Activated T-helper 2 cell treated with anti-CD3 and anti-CD28 coated beads, Interferon-gamma antibody, Interleukin-2, Interleukin-4, amounts not matched to agents 10 μg/mL and 5 μg/mL and 100 μg/mL, durations not matched to agents 14 hours and 24 hours and 36 hours (primary cell): ENCODE results near the gene BSCL2. TPM values are rescaled to one million over a fixed set of nuclear protein-coding genes. Genes with fewer than 3 reads are reported as not detected.
A peak's percentile ranks its signal among the peaks of the same experiment; 100 is the strongest.

Experiments used
- DNase-seq: peaks from one replicate; pipeline ENCODE4 v3.0.0; 2021; ENCODE audit warnings: low spot score
- H3K27ac Mint-ChIP-seq: one replicate; pipeline ENCODE4 v1.8.0; 2021; ENCODE audit warnings: mixed read lengths
- H3K27me3 Mint-ChIP-seq: one replicate; pipeline ENCODE4 v1.8.0; 2021; ENCODE audit warnings: low read depth, mixed read lengths
- H3K36me3 Mint-ChIP-seq: one replicate; pipeline ENCODE4 v1.8.0; 2021; ENCODE audit warnings: low read depth, mixed read lengths
- H3K4me1 Mint-ChIP-seq: one replicate; pipeline ENCODE4 v1.8.0; 2021; ENCODE audit warnings: low read depth, mixed read lengths
- H3K4me3 Mint-ChIP-seq: one replicate; pipeline ENCODE4 v1.8.0; 2021; ENCODE audit warnings: low read depth, mild to moderate bottlenecking, moderate library complexity, mixed read lengths
- H3K9me3 Mint-ChIP-seq: one replicate; pipeline ENCODE4 v1.8.0; 2021; ENCODE audit warnings: mixed read lengths
- intact Hi-C: fragments of 100-400 bp; cut with micrococcal nuclease; formaldehyde crosslinking; loops from one replicate; pipeline ENCODE4 v1.15.1; 2023
- total RNA-seq: library from RNA; stranded (reverse); gene quantifications from 2 replicates; pipeline ENCODE4 v1.2.3, GENCODE V29; 2022

BSCL2 gene
- total RNA-seq, 1 donor from 2014 or later, result 32.8 TPM

DNA sequence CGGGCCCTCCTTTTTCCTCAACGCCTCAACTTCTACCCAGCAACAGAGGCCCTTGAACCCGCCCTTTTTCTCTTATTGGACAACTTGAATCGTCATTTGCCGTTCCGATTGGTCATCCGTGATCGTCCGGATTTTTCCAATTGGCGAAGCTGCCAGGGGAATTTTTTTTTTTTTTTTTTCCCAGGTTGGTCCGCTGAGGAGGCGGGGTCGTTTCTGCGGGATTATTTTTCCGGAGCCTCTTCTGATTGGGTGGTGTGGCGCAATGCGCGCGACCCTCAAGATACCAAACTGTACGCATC lies 20.6 kb upstream of the BSCL2 start:
- H3K4me3 Mint-ChIP-seq, result peak overlapping the region; percentile 99
- H3K27me3 Mint-ChIP-seq, result no peaks in the 10 kb centered on the region

DNA sequence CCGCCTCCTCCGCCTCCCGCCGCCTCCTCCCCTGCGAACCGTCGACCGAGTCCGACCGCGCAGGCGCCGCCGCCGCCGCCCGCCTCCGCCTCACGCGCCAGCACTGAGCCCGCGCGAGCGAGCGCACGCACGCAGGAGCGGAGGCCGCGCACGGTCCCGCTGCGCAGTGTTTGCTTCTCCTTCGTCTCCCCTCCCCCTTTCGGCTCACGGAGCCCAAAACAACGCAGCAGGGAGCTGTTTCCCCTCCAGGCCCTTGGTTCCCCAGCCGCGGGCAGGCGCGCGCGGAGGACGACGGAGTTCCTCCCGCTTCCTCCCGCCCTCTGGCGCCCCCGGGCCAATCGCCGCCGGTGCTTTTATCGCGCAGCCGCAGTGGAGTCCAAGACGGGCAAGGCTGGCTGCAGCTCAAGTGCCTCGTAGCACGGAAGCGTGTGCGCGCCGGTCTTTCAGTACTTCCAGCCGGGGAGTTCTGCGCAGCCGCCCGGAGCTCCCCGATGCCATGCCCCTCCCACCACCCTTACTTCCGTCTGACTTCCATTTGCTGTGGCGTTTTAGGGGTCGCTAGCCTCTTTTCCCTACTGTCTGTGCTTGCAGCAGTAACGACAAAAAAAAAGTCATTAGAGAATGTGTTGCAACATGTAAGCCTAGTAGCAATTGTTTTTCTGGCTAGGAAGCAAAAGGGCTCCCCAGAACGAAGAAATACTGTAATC lies 20.1 kb upstream of the BSCL2 start, which contains the start of gene HNRNPUL2:
TSS of gene HNRNPUL2 (minus strand) at position 293 of the 707 bp plus-strand sequence. CDS start 301 bp downstream, outside the sequence.
- no peaks in the 10 kb centered on the region for H3K27me3 Mint-ChIP-seq
- peak within 1 kb of the TSS; percentile 99 for H3K4me3 Mint-ChIP-seq
- H3K4me1 Mint-ChIP-seq, result peaks cover 30% of the 10 kb centered on the region
- H3K9me3 Mint-ChIP-seq, result no peaks in the 10 kb centered on the region
- peak; percentile 100 for DNase-seq
- intact Hi-C loops, result loop anchor here (1.0 to 5.0 kb wide), 9 partner anchors 18 to 153 kb away; partner anchors contain the start of genes INTS5, LBHD1, MTA2 and SLC3A2
- H3K27ac Mint-ChIP-seq, result peak within 1 kb of the TSS; percentile 96
- H3K36me3 Mint-ChIP-seq, result peaks cover 65% of the 10 kb centered on the region

More for the DNA sequence above, 20.6 kb upstream of the BSCL2 start:
- peak overlapping the region; percentile 96 for H3K27ac Mint-ChIP-seq
- H3K9me3 Mint-ChIP-seq, result no peaks in the 10 kb centered on the region
- H3K4me1 Mint-ChIP-seq, result peaks cover 26% of the 10 kb centered on the region
- peaks cover 61% of the 10 kb centered on the region for H3K36me3 Mint-ChIP-seq
- peak; percentile 85 for DNase-seq
- intact Hi-C loops, result loop anchor here (1.0 to 5.0 kb wide), 10 partner anchors 19 to 153 kb away; partner anchors contain the start of genes INTS5, LBHD1, MTA2 and SLC3A2

DNA sequence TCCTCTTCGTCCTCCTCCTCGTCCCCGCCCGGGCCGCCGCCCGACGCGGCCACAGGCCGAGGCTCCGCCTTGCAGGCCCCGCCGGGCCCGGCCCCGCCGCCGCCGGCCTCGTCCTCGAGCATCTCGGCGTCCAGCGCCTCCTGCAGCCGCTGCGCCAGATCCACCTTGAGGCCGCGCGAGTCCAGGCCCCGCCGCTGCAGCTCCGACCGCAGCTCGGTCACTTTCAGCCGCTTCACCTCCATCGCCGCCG lies 19.6 kb upstream of the BSCL2 start:
- no peaks in the 10 kb centered on the region for H3K27me3 Mint-ChIP-seq
- peaks cover 70% of the 10 kb centered on the region for H3K36me3 Mint-ChIP-seq
- no peak for DNase-seq
- peak overlapping the region; percentile 96 for H3K27ac Mint-ChIP-seq
- H3K9me3 Mint-ChIP-seq, result no peaks in the 10 kb centered on the region
- peak overlapping the region; percentile 99 for H3K4me3 Mint-ChIP-seq
- intact Hi-C loops, result loop anchor here (1.0 to 5.0 kb wide), 9 partner anchors 18 to 154 kb away; partner anchors contain the start of genes INTS5, LBHD1, MTA2 and SLC3A2
- H3K4me1 Mint-ChIP-seq, result peaks cover 34% of the 10 kb centered on the region

GRCh38 chr11:62726156-62726914 lies 19.1 kb upstream of the BSCL2 start:
- Mint-ChIP-seq H3K4me3 (peak overlapping the region; percentile 99), H3K27me3 (no peaks in the 10 kb centered on the region), H3K4me1 (peaks cover 37% of the 10 kb centered on the region), H3K36me3 (peaks cover 72% of the 10 kb centered on the region), H3K9me3 (no peaks in the 10 kb centered on the region), H3K27ac (peak overlapping the region; percentile 65)
- intact Hi-C loops, result loop anchor here (2.0 to 5.0 kb wide), 4 partner anchors 54 to 154 kb away; partner anchors contain the start of genes INTS5, LBHD1, MTA2 and SLC3A2
- DNase-seq, result no peak

DNA sequence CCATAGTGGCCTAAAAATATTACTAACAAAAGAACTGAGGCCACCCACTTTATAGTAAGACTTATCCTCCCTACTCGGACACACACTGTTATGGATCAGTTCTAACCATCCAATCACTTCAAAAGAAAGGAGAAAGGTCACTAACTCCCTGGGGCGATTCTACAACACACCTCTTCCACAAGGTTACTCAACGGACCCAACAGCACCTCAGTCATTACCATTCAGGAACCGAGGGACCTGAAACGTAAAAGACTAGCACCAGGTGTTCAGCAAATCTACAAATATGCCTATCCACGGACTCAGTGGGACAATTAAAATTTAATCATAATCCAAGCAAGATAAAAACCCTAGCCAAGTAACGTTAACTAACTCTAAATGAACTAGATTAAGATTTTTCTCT lies 18.4 kb upstream of the BSCL2 start:
- DNase-seq, result no peak
- Mint-ChIP-seq H3K9me3 (no peaks in the 10 kb centered on the region), H3K36me3 (peaks cover 75% of the 10 kb centered on the region), H3K4me3 (peak overlapping the region; percentile 99), H3K4me1 (peaks cover 43% of the 10 kb centered on the region), H3K27me3 (no peaks in the 10 kb centered on the region), H3K27ac (peak overlapping the region; percentile 65)
- intact Hi-C loops, result loop anchor here (2.0 to 5.0 kb wide), 4 partner anchors 53 to 155 kb away; partner anchors contain the start of genes INTS5, LBHD1, MTA2 and SLC3A2

- Mint-ChIP-seq H3K9me3 (no peaks in the 10 kb centered on the region), H3K36me3 (peaks cover 81% of the 10 kb centered on the region), H3K4me3 (peak overlapping the region; percentile 99), H3K27me3 (no peaks in the 10 kb centered on the region), H3K4me1 (peaks cover 45% of the 10 kb centered on the region), H3K27ac (peak overlapping the region; percentile 56)
- intact Hi-C loops, result no loop called here
- DNase-seq, result no peak
Observed at GRCh38 chr11:62724171-62724570, 16.9 kb upstream of the BSCL2 start.

GRCh38 chr11:62721994-62722393 lies 14.8 kb upstream of the BSCL2 start:
- Mint-ChIP-seq H3K4me3 (no peak overlapping the region), H3K36me3 (peaks cover 92% of the 10 kb centered on the region), H3K4me1 (peaks cover 53% of the 10 kb centered on the region), H3K9me3 (no peaks in the 10 kb centered on the region), H3K27ac (peak overlapping the region; percentile 52), H3K27me3 (no peaks in the 10 kb centered on the region)
- intact Hi-C loops, result no loop called here
- no peak for DNase-seq

GRCh38 chr11:62719302-62719978 lies 12.2 kb upstream of the BSCL2 start:
- H3K36me3 Mint-ChIP-seq, result peaks cover 95% of the 10 kb centered on the region
- no peak for DNase-seq
- no peak overlapping the region for H3K4me3 Mint-ChIP-seq
- peak overlapping the region; percentile 38 for H3K27ac Mint-ChIP-seq
- H3K9me3 Mint-ChIP-seq, result no peaks in the 10 kb centered on the region
- H3K4me1 Mint-ChIP-seq, result peaks cover 60% of the 10 kb centered on the region
- intact Hi-C loops, result no loop called here
- H3K27me3 Mint-ChIP-seq, result no peaks in the 10 kb centered on the region

DNA sequence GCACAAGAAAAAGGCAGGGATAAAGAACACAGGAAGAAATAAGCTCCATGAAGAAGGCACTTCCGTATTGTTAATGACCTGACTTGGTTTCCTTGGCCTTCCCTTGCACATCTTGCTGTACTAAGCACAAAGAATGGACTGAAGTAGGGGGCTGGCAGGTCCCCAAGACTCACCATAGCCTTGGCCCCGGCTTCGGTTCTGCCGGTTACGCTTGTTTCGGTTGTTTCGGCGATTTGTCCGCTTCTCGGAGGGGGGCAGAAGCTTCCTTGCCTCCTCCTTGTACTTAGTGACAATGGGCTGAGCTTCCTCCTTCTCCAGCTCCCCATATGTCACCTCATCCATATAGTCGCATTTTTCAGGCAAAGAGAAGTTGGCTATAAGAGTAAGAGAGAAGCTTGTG lies 9.6 kb upstream of the BSCL2 start:
- Mint-ChIP-seq H3K27ac (no peak overlapping the region), H3K27me3 (no peaks in the 10 kb centered on the region), H3K4me3 (no peak overlapping the region), H3K4me1 (peaks cover 62% of the 10 kb centered on the region), H3K36me3 (peaks cover 92% of the 10 kb centered on the region), H3K9me3 (no peaks in the 10 kb centered on the region)
- intact Hi-C loops, result no loop called here
- no peak for DNase-seq

- intact Hi-C loops, result no loop called here
- peak overlapping the region; percentile 5 for H3K27ac Mint-ChIP-seq
- H3K4me3 Mint-ChIP-seq, result no peak overlapping the region
- H3K9me3 Mint-ChIP-seq, result no peaks in the 10 kb centered on the region
- DNase-seq, result no peak
- H3K4me1 Mint-ChIP-seq, result peaks cover 57% of the 10 kb centered on the region
- no peaks in the 10 kb centered on the region for H3K27me3 Mint-ChIP-seq
- peaks cover 91% of the 10 kb centered on the region for H3K36me3 Mint-ChIP-seq
Observed at GRCh38 chr11:62716206-62716605, 9.0 kb upstream of the BSCL2 start.

GRCh38 chr11:62715150-62716130 lies 8.2 kb upstream of the BSCL2 start:
- Mint-ChIP-seq H3K27ac (peak overlapping the region; percentile 57), H3K4me3 (no peak overlapping the region), H3K27me3 (no peaks in the 10 kb centered on the region), H3K4me1 (peaks cover 56% of the 10 kb centered on the region), H3K36me3 (peaks cover 90% of the 10 kb centered on the region), H3K9me3 (no peaks in the 10 kb centered on the region)
- no peak for DNase-seq
- intact Hi-C loops, result no loop called here

DNA sequence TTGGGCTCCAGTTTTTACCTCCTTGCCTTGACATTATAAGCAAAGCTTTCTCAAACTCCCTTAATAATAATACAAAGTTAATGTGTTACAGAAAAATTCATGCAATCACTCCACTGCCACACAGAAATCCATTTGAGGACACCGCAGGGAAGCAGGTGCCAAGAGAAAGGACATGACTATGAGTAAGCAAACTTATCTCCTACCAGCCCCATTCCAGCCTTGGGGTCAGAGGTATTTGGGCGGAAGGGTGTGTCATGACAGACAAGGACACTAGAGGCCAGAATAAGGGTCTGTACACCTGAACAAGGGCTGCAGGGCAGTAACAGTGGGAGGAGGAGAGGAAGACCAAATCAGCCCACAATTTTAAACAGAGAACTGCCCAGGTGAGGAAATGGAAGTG lies 6.1 kb upstream of the BSCL2 start:
- Mint-ChIP-seq H3K4me3 (peak overlapping the region; percentile 24), H3K36me3 (peaks cover 78% of the 10 kb centered on the region), H3K27me3 (no peaks in the 10 kb centered on the region), H3K4me1 (peaks cover 57% of the 10 kb centered on the region), H3K27ac (peak overlapping the region; percentile 87), H3K9me3 (no peaks in the 10 kb centered on the region)
- intact Hi-C loops, result loop anchor here (2.0 kb wide), 1 partner anchor 43 kb away; the partner anchor contains the start of gene UQCC3
- no peak for DNase-seq
